SU-DHL-6 (cell line): ENCODE results near the gene SHLD2.
"Not testable (repeated sequence)": the region's sequence is repeated elsewhere in the genome, so short reads cannot be mapped to it uniquely, and the experiment has no call there.

Source experiments
- H2AFZ ChIP-seq: fragments of 200-600 bp; sonication (generic); 2 replicates; pipeline ENCODE4 v1.6.1; 2014; ENCODE audit warnings: low read depth, mild to moderate bottlenecking, moderate library complexity, mixed read lengths, antibody characterized with exemption, low read length; ENCODE audit not compliant: severe bottlenecking
- H3F3A ChIP-seq: fragments of 200-600 bp; shearing (Covaris generic); 2 replicates; pipeline ENCODE4 v1.6.0; 2016; ENCODE audit warnings: antibody characterized with exemption, mild to moderate bottlenecking; ENCODE audit not compliant: insufficient read depth
- H3K27ac ChIP-seq: fragments of 200-600 bp; sonication (generic); 2 replicates; pipeline ENCODE4 v1.5.1; 2016; ENCODE audit warnings: low read depth, mild to moderate bottlenecking, low read length, moderate library complexity, mixed read lengths
- H3K27me3 ChIP-seq: fragments of 200-600 bp; sonication (generic), shearing (Covaris generic); 2 replicates; pipeline ENCODE4 v1.6.0; 2014; ENCODE audit warnings: mild to moderate bottlenecking, low read length
- H3K36me3 ChIP-seq: fragments of 200-600 bp; sonication (generic); 2 replicates; pipeline ENCODE4 v1.6.1; 2014; ENCODE audit warnings: mild to moderate bottlenecking, low read length, mixed read lengths
- H3K4me2 ChIP-seq: fragments of 300-600, 200-600 bp; shearing (Covaris generic), sonication (generic); 2 replicates; pipeline ENCODE4 v1.6.0; 2014; ENCODE audit warnings: low read length, low read depth, mild to moderate bottlenecking; ENCODE audit not compliant: poor library complexity, severe bottlenecking
- H3K4me3 ChIP-seq: fragments of 200-600 bp; sonication (generic); 2 replicates; pipeline ENCODE4 v1.5.1; 2014; ENCODE audit warnings: antibody characterized with exemption, low read length, mild to moderate bottlenecking, mixed read lengths; ENCODE audit not compliant: insufficient read depth, poor library complexity, severe bottlenecking
- H3K79me2 ChIP-seq: fragments of 200-600 bp; sonication (generic); 2 replicates; pipeline ENCODE4 v1.6.1; 2014; ENCODE audit warnings: mild to moderate bottlenecking, low read length, moderate library complexity; ENCODE audit not compliant: insufficient read depth
- H3K9ac ChIP-seq: fragments of 200-600 bp; sonication (generic); 2 replicates; pipeline ENCODE4 v1.7.0; 2014; ENCODE audit warnings: mild to moderate bottlenecking, low read length
- H3K9me2 ChIP-seq: fragments of 200-600 bp; sonication (generic); replicated peaks from 2 replicates; pipeline ENCODE4 v1.6.1; 2014; ENCODE audit warnings: low read length; ENCODE audit not compliant: insufficient read depth
- H3K9me3 ChIP-seq: fragments of 200-600 bp; sonication (generic); 2 replicates; pipeline ENCODE4 v1.6.1; 2014; ENCODE audit warnings: low read length, mixed read lengths; ENCODE audit not compliant: insufficient read depth
- H4K20me1 ChIP-seq: fragments of 200-600 bp; sonication (generic); 2 replicates; pipeline ENCODE4 v1.6.1; 2014; ENCODE audit warnings: low read depth, mild to moderate bottlenecking, antibody characterized with exemption, low read length, moderate library complexity, mixed read lengths

SHLD2 gene

GRCh38 chr10:87142230-87143108, 47.5 kb downstream of the SHLD2 start:
- not testable (repeated sequence) for H3K9me3 ChIP-seq, H3K4me2 ChIP-seq

GRCh38 chr10:87143109-87143418, 48.1 kb downstream of the SHLD2 start:
- not testable (repeated sequence) for H4K20me1 ChIP-seq, H3K9ac ChIP-seq, H3F3A ChIP-seq, H3K36me3 ChIP-seq, H3K27me3 ChIP-seq, H3K4me2 ChIP-seq, H2AFZ ChIP-seq, H3K27ac ChIP-seq, H3K9me2 ChIP-seq, H3K4me3 ChIP-seq, H3K9me3 ChIP-seq, H3K79me2 ChIP-seq

More at GRCh38 chr10:87142230-87143108, 47.5 kb downstream of the SHLD2 start:
- H2AFZ ChIP-seq, H3K9ac ChIP-seq, H3K79me2 ChIP-seq, H4K20me1 ChIP-seq, H3F3A ChIP-seq, H3K4me3 ChIP-seq, H3K27ac ChIP-seq, H3K36me3 ChIP-seq, H3K9me2 ChIP-seq, H3K27me3 ChIP-seq: not testable (repeated sequence)

- not testable (repeated sequence) for H3K9me3 ChIP-seq, H3K9me2 ChIP-seq, H3K4me3 ChIP-seq, H3F3A ChIP-seq, H3K27ac ChIP-seq, H2AFZ ChIP-seq, H4K20me1 ChIP-seq, H3K79me2 ChIP-seq, H3K4me2 ChIP-seq, H3K36me3 ChIP-seq, H3K9ac ChIP-seq, H3K27me3 ChIP-seq
These were observed 50.6 kb downstream of the SHLD2 start for GRCh38 chr10:87145598-87145997.

- not testable (repeated sequence) for H3K4me3 ChIP-seq, H2AFZ ChIP-seq, H3K27ac ChIP-seq, H3K9ac ChIP-seq, H3K9me3 ChIP-seq, H3K27me3 ChIP-seq, H3K4me2 ChIP-seq, H3F3A ChIP-seq, H3K9me2 ChIP-seq, H3K79me2 ChIP-seq, H4K20me1 ChIP-seq, H3K36me3 ChIP-seq
These were observed 54.1 kb downstream of the SHLD2 start for GRCh38 chr10:87149020-87149609.

GRCh38 chr10:87151516-87151915, 56.5 kb downstream of the SHLD2 start:
- H3K9ac ChIP-seq, H3K4me3 ChIP-seq, H3K79me2 ChIP-seq, H3K27me3 ChIP-seq, H3K9me2 ChIP-seq, H3K9me3 ChIP-seq, H3K36me3 ChIP-seq, H2AFZ ChIP-seq, H3F3A ChIP-seq, H3K4me2 ChIP-seq, H3K27ac ChIP-seq, H4K20me1 ChIP-seq: not testable (repeated sequence)

GRCh38 chr10:87156841-87157240, 61.8 kb downstream of the SHLD2 start:
- H3F3A ChIP-seq, H3K36me3 ChIP-seq, H3K4me3 ChIP-seq, H3K9ac ChIP-seq, H4K20me1 ChIP-seq, H3K27ac ChIP-seq, H3K4me2 ChIP-seq, H3K9me3 ChIP-seq, H3K27me3 ChIP-seq, H3K79me2 ChIP-seq, H3K9me2 ChIP-seq, H2AFZ ChIP-seq: not testable (repeated sequence)

GRCh38 chr10:87157821-87158220, 62.8 kb downstream of the SHLD2 start:
- H3K4me2 ChIP-seq, H3K9ac ChIP-seq, H3K4me3 ChIP-seq, H3K27me3 ChIP-seq, H3K9me3 ChIP-seq, H3K36me3 ChIP-seq, H4K20me1 ChIP-seq, H3F3A ChIP-seq, H2AFZ ChIP-seq, H3K79me2 ChIP-seq, H3K27ac ChIP-seq, H3K9me2 ChIP-seq: not testable (repeated sequence)

- not testable (repeated sequence) for H3K36me3 ChIP-seq, H4K20me1 ChIP-seq, H3K4me3 ChIP-seq, H3K27ac ChIP-seq, H3K27me3 ChIP-seq, H2AFZ ChIP-seq, H3K9me2 ChIP-seq, H3K9me3 ChIP-seq, H3K4me2 ChIP-seq, H3F3A ChIP-seq, H3K79me2 ChIP-seq, H3K9ac ChIP-seq
These were observed 67.8 kb downstream of the SHLD2 start for GRCh38 chr10:87162703-87163293.
